Activated CD8-positive, alpha-beta memory T cell treated with anti-CD3 and anti-CD28 coated beads for 36 hours (primary cell): Measurements from ENCODE around the gene XKR3. TPM values are rescaled to one million over a fixed set of nuclear protein-coding genes. Genes with fewer than 3 reads are reported as not detected.
"Not testable (repeated sequence)": the region's sequence is repeated elsewhere in the genome, so short reads cannot be mapped to it uniquely, and the experiment has no call there.

Experiments used
- CTCF ChIA-PET: fragments of 350-600 bp; sonication (Branson Sonifier 250); formaldehyde crosslinking; loops from one replicate; lab custom pipeline; 2021; ENCODE audit warnings: antibody characterized with exemption; lab: Charles Lee
- POLR2A ChIA-PET: fragments of 350-600 bp; sonication (Branson Sonifier 250); formaldehyde crosslinking; loops from one replicate; lab custom pipeline; 2021; ENCODE audit warnings: antibody characterized with exemption; lab: Charles Lee
- total RNA-seq, 2 experiments: library from RNA; stranded (reverse); gene quantifications; one replicate each; pipeline ENCODE4 v1.2.3, GENCODE V29; 2021

Gene XKR3
- total RNA-seq, 2 experiments from 2014 or later, result not detected

DNA sequence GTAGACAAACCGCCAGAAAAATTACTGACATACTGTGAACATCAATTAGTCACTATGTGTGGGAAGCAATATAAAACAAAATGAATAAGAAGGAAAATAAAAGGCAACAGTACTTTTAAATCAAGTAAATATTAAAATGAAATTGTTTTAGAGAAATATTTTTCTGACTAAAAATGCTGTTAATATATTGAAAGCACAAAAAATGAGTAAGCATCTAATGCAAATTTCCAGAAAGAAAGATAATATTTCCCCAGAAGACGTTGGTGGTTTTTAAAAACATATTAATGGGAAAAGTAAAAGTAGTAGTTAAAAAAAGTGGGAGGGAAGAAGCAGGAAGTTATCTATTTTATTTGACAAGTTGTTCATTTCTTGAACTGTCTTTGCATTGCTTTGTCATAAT is 16.5 kb downstream of the XKR3 start:
- POLR2A ChIA-PET, result no interaction called here

DNA sequence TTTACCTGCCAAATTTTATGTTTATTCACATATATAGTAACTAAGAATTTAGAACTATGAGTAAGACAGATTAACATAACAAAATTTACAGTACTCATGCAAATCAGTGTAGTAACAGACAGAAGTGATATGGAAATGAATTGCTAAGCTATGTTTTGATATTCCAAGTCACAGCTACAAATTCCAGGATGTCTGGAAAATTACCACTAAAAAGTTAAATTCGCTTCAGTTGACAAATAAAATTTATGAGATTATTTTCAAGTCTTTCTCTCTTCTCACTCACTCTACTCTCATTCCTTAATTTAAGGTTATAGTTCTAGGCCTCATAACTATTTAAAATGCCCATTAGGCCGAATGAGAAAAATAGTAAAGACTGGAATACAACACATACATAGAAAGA is 18.1 kb downstream of the XKR3 start:
- ChIA-PET CTCF (no interaction called here), POLR2A (no interaction called here)

More for the DNA sequence above, 16.5 kb downstream of the XKR3 start:
- CTCF ChIA-PET, result no interaction called here

DNA sequence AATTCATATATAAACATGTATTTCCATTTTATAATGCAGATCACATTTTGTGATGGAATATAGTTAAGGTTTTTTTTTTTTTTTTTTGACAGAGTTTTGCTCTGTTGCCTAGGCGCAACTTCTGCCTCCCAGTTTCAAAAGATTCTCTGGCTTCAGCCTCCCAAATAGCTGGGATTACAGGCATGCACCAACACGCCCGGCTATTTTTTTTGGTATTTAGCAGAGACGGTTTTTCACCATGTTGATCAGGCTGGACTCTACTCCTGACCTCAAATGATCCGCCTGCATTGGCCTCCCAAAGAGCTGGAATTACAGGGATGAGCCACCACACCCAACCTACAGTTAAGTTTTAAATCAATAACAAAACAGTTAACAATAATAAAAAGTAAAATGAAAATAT is 18.8 kb downstream of the XKR3 start:
- ChIA-PET POLR2A (no interaction called here), CTCF (no interaction called here)

DNA sequence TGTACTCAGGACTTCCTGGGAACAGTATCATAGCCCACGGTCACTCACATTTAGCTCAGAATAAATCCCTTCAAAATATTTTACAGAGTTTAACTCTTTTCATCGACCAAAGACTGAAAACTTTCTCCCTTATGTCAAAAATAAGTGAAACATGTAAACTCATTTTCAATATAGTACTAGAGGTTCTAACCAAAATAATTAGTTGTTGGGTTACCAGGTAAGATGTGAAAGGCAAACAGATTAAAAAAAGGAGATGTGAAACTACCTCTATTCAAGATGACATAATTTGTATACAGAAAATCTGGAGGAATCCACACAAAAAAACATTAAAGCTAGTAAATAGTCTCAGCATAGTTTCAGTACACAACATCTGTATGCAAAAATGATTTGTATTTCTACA is 20.3 kb downstream of the XKR3 start:
- ChIA-PET CTCF (no interaction called here), POLR2A (no interaction called here)

DNA sequence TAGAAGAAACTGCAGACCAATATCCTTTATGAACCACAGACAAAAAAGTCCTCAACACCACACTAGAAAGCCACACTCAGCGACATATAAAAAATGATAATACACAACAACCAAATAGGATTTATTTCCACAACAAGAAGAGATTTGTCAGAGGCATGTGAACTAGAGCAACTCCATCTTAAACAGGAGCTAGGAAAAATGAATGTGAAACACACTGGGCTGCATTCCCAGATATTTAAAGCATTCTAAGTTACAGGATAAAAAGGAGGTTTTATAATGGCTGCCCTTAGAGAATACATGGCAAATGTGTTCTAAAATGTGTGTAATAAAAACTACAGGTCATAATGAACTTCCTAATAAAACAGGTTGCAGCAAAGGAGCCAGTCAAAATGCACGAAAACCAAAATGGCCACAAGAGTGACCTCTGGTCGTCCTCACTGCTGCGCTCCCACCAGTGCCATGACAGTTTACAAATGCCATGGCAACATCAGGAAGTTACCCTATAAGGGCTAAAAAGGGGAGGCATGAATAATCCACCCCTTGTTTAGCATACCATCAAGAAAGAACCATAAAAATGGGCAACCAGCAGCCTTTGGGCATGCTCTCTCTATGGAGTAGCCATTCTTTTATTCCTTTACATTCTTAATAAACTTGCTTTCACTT is 21.8 kb downstream of the XKR3 start:
- ChIA-PET POLR2A (no interaction called here), CTCF (no interaction called here)

DNA sequence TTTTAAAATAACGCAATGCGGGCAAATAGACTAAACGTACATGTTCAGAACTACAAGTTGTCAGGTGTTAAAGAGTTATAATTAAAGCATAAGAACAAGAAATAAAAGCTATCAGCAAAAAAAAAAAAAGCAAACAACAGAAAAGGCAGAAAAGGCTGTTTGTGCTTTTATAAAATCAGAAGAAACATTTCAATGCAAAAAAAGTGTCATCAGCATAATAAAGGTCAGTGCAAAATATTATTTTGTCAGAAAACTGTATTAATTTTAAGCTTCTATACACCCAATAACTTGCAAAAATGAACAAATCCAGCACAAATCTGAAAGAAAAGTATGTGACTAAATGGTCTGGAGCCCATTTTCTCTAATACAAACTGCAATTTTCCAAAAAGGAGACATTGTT is 23.6 kb downstream of the XKR3 start:
- CTCF ChIA-PET, result no interaction called here

DNA sequence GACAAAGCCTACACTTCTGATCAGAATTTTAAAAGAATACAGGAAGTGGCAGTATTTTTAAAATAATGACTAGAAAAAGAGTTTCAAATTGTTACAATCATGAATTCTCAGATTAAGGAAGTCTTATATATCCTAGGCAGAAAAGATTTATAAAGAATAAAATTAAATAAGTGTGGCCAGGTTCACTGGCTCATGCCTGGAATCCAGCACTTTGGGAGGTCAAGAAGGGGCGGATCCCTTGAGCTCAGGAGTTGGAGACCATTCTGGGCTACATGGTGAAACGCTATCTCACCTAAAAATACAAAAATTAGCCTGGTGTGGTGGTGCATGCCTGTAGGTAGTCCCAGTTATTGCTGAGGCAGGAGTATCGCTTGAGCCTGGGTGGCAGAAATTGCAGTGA is 24.1 kb downstream of the XKR3 start:
- ChIA-PET CTCF (no interaction called here), POLR2A (no interaction called here)

More for the DNA sequence above, 23.6 kb downstream of the XKR3 start:
- POLR2A ChIA-PET, result no interaction called here

DNA sequence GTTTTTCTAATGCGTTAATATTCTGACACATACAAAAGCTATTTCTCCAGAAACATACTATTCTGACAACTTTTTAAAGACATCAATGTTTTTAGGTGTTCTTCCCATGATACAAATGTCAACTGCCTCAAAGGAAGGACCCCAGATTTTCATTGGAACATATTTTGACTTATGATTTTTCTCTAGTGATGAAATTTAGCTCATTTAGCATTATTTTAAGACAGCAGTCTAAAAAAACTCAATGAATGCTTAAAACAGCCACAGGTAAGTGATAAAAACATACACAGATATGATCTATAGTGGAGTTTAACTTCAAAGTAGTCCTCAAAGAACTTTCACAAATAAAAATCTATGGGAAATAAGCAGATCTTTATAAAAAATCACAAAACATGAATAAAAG is 24.9 kb downstream of the XKR3 start:
- ChIA-PET CTCF (no interaction called here), POLR2A (no interaction called here)

DNA sequence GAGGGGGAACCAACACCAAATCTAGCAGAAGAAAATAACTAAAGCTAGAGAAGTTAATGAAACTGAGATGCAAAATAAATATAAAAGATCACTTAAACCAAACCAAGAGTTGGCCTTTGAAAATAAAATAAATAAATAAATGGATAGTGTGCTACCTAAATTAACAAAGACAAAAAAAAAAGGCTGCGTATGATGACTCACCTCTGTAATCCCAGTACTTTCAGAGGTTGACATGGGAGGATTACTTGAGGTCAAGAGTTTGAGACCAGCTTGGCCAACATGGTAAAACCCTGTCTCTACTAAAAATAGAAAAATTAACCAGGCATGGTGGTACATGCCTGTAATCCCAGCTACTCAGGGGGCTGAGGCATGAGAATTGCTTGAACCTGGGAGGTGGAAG is 29.7 kb downstream of the XKR3 start:
- CTCF ChIA-PET, POLR2A ChIA-PET: not testable (repeated sequence)

DNA sequence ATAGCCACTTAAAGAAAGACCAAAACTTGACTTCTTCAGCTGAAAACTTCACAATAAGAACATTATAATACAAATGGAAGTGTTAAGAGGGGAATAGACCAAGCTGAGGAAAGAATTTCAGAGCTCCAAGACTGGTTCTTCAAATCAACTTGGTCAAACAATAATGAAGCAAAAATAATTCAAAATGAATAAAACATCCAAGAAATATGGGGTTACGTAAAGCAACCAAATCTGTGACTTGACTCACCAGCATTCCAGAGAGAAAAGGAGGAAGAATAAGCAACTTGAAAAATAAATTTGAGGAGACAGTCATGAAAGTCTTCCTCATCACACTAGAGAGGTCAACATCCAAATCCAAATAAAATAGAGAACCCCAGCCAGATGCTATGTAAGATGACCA is 31.4 kb downstream of the XKR3 start:
- POLR2A ChIA-PET, result no interaction called here

DNA sequence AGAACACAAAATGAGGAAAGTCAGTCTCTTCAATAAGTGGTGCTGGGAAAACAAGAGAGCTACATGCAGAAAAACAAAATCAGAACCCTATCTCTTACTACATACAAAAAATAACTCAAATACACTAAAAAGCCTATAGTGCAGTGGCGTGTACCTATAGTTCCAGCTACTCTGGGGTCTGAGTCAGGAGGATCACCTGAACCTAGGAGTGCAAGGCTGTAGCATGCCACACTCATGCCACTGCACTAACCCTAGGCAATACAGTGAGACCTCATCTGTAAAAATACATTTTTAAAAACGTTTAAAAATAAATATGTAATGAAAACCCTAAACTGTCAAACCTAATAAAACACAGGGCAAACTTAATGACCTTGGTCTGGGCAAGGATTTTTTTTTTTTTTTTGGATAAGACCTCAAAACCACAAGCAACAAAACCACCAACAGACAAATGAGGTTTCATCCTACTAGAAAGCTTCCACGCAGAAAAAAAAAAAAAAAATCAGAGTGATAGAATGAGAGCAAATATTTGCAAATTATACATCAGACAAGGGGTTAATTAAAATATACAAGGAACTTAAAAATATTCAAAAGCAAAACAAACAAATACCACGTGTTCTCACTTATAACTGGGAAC is 35.2 kb downstream of the XKR3 start:
- ChIA-PET POLR2A (no interaction called here), CTCF (no interaction called here)

More for the DNA sequence above, 31.4 kb downstream of the XKR3 start:
- CTCF ChIA-PET, result no interaction called here

DNA sequence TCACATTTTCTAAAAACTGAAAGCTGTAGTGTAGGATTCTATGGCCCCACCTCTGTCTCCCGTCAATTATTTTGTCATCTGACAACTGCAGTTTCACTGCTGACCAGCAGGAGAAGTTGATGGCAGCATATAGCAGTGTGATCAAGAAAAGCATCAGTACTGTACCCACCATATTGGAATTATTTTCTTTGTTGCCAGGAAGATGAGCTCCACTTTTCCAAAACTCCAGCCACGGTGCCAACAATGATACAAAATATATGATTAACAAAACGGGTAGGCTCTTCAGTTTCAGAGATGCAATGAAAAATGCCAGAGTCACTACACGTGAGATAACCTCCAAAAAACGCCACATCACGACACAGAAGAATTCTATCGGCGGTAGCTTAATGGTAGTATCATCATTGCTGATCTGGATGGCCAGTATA is 41.3 kb downstream of the XKR3 start:
- POLR2A ChIA-PET, result no interaction called here
- CTCF ChIA-PET, result no interaction called here

DNA sequence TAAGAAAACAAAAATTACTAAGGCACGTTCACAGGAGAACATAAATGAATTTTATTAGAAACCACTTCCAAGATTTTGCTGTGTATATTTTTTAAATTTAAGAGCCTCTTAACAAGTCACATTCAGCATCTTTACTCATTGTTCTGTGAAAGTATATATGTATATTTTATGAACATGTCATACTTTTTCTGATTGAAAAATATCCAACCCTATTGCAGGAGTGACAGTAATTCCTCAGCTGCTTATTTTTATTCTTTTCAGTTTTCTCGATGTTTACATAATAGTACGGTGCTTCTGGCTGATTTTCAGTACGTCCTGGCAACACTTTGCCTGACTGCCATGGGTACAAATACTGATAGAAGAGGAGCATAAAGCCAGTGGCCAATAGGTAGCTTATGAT is 41.8 kb downstream of the XKR3 start:
- CTCF ChIA-PET, result no interaction called here
- POLR2A ChIA-PET, result no interaction called here

DNA sequence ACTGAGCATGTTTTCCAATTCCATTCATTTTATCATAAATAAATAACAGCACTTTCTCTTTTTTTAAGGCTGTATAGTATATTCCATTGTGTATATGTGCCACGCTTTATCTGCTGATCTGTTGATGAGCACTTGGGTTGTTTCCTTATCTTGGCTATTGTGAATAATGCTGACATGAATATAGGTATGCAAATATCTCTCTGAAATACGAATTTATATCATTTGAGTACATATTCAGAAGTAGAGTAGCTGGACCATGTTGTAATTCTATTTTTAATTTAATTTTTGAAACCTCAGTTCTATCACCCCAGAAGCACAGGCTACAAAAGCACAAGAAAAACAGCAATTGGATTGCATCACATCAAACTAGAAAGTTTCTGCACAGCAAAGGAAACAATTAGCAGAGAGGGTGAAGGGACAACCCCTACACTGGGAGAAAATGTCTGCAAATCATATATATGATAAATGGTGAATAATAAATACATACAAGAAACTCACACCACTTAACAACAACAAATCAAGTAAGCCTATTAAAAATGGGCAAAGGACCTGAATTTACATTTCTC is 43.4 kb downstream of the XKR3 start:
- POLR2A ChIA-PET, result no interaction called here
- CTCF ChIA-PET, result no interaction called here

DNA sequence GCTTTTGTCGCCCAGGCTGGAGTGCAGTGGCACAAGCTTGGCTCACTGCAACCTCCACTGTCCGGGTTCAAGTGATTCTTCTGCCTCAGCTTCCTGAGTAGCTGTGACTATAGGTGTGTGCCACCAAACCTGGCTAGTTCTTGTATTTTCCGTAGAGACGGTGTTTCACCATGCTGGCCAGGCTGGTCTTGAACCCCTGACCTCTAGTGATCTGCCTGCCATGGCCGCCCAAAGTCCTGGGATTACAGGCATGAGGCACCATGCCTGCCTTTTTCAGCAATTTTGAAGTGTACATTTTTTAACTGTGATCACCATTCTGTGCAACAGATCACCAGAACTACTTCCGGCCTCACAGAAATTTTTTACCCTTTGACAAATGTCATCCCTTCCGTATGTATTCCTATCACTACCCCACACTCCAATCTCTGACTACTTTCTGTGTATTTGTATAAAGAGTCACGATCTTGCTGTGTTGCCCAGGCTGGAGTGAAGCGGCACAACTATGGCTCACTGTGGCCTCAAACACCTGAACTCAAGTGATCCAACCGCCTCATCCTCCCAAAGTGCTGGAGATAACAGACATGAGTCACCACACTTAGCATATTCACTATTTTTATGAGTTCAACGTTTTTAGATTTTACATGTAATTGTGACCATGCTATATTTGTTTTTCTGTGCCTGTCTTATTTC is 44.0 kb downstream of the XKR3 start:
- CTCF ChIA-PET, result no interaction called here
- POLR2A ChIA-PET, result no interaction called here

DNA sequence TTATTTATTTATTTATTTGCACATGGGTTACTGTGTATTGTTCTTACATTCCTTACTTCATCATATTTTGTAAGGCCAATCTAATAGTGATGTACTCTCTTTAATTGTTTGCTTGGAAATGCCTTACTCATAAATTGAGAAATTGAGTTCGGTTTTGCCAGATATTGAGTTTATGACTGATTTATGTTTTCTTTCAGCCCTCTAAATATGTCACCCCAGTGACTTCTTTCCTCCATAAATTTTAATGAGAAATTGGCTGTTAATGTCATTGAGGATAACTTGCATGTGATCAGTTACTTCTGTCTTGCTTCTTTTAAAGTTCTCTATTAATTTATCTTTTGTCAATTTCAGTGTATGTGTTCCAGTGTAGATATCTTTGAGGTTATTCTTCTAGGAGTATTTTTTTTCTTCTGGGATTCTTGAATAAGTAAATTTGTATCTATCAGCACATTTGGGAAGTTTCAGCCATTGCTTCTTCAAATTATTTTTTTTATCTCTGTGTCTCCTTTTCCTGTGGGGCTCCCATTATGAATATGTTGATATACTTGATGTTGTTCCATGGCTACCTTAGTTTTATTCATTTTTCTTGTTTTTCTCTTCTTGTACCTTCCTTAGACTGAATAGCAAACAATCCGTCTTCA is 47.8 kb downstream of the XKR3 start:
- ChIA-PET CTCF (no interaction called here), POLR2A (no interaction called here)

DNA sequence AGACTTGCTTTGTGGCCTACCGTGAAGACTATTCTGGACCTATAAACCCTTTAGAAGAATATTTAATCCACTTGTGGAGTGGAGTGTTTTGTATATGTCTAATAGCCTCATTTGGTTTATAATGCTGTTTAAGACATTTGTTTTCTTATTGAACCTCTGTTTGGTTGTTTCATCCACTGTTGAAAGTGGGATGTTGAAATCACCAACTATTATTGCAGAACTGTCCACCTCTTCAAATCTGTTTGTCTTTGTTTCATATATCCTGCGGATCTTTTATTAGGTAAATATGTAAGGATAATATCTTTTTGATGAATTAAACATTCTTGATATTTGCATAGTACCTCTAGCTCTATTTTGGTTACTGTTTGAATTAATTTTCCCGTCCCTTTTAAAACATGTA is 49.1 kb downstream of the XKR3 start:
- CTCF ChIA-PET, result no interaction called here
- POLR2A ChIA-PET, result no interaction called here

DNA sequence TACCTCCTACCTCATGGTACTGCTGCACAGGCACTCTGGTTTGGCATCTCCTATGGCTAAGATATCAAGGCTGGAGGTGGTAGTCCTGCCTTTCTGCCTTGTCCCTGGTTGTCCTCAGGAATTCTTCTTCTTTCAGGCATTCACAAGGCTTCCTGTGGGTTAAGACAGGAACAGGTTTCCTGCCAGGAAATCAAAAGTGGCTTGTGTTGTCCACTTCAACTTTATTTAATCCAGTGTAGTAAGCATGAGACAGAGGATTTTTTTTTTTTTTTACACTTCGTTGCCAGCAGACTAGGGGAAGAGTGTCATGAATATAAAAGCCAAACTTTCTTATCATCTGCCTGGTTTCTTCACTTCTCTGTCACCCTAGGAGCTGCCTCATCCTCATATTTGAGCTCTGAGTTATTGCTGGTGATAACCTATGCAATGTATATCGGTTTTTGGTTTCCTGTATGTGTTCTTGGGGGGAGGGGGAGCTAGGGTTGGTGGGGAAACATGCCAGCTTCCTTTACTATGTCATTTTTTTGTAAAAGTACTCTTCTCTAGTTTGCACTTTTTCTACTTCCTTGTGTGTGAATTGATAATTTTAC is 50.2 kb downstream of the XKR3 start:
- CTCF ChIA-PET, result no interaction called here
- POLR2A ChIA-PET, result no interaction called here

DNA sequence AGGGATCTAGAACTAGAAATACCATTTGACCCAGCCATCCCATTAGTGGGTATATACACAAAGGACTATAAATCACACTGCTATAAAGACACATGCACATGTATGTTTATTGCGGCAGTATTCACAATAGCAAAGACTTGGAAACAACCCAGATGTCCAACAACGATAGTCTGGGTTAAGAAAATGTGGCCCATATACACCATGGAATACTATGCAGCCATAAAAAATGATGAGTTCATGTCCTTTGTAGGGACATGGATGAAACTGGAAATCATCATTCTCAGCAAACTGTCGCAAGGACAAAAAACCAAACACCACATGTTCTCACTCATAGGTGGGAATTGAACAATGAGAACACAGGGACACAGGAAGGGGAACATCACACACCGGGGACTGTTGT is 53.6 kb downstream of the XKR3 start:
- CTCF ChIA-PET, POLR2A ChIA-PET: not testable (repeated sequence)

DNA sequence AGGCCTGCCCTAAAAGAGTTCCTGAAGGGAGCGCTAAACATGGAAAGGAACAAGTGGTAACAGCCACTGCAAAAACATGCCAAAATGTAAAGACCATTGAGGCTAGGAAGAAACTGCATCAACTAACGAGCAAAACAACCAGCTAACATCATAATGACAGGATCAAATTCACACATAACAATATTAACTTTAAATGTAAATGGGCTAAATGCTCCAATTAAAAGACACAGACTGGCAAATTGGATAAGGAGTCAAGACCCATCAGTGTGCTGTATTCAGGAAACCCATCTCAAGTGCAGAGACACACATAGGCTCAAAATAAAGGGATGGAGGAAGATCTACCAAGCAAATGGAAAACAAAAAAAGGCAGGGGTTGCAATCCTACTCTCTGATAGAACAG is 57.3 kb downstream of the XKR3 start:
- POLR2A ChIA-PET, CTCF ChIA-PET: not testable (repeated sequence)
